ENCODE measurements around the gene PCGF6.

The PCGF6 gene

GRCh38 chr10:103327906-103328305 lies 23.0 kb downstream of the PCGF6 start:
- in situ Hi-C loops (cut with MboI; ENCODE audit: low sequenced_read_pairs) = no loop called here

DNA sequence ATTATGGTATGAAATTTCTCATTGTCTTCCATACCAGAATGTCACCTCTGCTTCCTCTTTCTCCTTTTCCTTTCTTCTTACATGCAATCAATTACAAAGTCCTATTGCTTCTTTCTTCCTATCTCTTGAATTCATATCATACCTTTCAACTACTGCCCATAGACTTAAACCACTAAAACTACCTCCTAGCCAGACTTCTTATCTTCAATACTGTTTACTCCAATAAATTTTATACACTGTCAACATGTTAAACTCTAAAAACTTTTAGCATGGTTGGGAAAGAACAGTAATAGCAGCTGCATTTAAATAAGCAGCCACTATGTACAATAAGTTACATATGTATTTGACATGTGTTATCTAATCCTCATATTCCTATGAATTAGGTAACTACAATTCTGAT lies 34.9 kb downstream of the PCGF6 start:
- in situ Hi-C loops (cut with MboI; ENCODE audit: low sequenced_read_pairs) = no loop called here

- in situ Hi-C loops (cut with MboI; ENCODE audit: low sequenced_read_pairs) = no loop called here
These were observed 40.7 kb downstream of the PCGF6 start for GRCh38 chr10:103310197-103310596.

- in situ Hi-C loops (cut with MboI; ENCODE audit: low sequenced_read_pairs) = no loop called here
These were observed 43.3 kb downstream of the PCGF6 start for GRCh38 chr10:103307594-103307993.

DNA sequence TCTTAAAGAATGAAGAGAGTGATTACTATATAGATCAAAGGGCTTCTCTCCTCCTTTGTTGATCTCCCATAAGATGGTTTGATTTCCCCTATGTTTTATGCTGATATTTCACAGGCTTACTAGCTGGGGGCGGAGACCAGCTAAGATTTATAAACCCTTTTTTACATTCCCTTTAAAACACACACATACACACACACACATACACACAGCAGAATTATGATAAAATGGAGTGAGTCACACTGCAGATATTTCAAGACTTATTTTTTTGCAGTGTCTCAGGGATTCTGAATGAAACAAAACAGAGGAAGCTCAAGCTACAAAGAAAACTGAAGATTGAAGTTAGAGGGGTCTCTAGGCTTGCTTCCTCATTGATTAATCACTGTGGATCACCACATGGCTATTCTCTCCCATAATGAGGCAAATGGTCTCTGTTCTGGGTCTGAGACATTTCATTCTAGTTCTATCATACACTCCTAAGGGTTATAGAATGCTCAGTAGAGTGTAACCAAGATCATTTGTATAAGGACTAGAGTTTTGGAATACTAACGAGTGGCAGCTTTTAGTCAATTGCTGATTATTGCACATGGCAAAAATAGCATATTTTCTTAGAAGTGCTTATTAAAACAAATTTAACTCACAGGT lies 55.4 kb downstream of the PCGF6 start:
- in situ Hi-C loops (cut with MboI; ENCODE audit: low sequenced_read_pairs) = no loop called here

DNA sequence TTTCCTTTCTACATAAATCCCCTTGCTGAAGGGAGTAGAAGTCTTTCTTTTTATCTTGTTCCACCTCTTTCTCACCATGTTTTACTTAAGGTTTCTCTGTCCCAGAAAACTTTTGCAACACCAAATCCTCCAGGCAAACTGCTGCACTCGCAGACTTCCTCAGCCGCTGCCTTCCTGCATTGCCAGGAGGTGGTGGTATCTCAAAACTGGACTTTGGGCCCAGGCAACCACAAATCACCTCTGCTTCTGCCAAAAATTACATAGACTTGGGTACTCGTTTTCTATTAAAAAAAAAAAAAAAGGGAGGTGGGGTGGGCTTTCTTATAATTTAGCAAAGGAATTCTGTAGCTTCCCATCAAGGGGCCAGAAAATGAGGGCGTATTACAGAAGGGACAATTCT lies 59.4 kb downstream of the PCGF6 start:
- in situ Hi-C loops (cut with MboI; ENCODE audit: low sequenced_read_pairs) = no loop called here

DNA sequence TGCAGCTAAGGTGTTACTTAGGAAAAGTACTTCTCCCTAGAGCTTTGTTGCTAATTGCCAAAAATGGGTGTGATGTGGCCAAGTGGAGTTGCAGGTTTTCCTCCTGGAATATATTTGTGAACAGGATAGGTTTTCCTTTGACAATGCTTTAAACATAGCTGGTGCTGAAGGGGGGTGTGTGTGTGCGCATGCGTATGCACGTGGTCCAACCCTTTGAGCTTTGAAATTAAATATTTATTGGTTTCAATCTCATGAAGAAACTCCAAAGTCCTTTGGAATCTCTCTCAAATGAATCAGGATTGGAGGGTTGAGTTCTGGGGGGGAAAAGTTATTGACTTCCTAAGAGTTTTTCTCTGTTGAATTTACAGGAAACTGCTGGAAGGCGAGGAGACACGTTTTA lies 62.9 kb downstream of the PCGF6 start:
- in situ Hi-C loops (cut with MboI; ENCODE audit: low sequenced_read_pairs) = no loop called here

DNA sequence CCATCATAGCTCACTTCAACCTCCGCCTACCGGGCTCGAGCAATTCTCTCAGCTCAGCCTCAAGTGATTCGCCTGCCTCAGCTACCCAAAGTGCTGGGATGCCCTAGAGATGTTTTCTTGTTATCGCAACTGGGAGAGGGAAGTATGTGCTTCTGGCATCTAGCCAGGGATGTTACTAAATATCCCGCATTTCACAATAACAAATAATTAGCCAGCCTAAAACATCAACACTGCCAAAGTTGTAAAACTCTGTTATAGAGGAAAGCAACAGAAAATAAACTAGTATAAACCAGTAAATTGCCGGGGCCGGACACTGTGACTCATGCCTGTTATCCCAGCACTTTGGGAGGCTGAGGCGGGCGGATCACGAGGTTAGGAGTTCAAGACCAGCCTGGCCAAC lies 66.8 kb downstream of the PCGF6 start:
- in situ Hi-C loops (cut with MboI; ENCODE audit: low sequenced_read_pairs) = no loop called here

DNA sequence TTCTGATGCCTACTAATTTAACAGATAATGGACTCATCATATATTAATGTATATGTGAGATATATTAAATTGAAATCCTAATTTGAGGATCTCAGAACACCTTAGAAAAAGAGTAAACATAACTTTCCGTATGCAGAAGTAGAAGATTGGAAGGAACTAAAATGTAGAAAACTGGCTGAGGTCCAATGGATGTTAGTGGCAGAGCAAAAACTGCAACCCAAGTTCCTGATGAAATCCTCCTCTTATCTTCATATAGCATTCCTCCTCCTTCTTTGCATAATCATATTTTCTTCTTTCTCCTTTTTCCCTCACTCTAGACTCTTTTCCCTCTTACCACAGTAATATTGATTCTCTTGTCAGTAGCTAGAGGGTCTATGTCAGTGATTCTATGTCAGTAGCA lies 68.0 kb downstream of the PCGF6 start:
- in situ Hi-C loops (cut with MboI; ENCODE audit: low sequenced_read_pairs) = no loop called here

- in situ Hi-C loops (cut with MboI; ENCODE audit: low sequenced_read_pairs) = no loop called here
These were observed 69.2 kb downstream of the PCGF6 start for GRCh38 chr10:103281753-103282152.

GRCh38 chr10:103280506-103280905 lies 70.4 kb downstream of the PCGF6 start:
- in situ Hi-C loops (cut with MboI; ENCODE audit: low sequenced_read_pairs) = no loop called here

DNA sequence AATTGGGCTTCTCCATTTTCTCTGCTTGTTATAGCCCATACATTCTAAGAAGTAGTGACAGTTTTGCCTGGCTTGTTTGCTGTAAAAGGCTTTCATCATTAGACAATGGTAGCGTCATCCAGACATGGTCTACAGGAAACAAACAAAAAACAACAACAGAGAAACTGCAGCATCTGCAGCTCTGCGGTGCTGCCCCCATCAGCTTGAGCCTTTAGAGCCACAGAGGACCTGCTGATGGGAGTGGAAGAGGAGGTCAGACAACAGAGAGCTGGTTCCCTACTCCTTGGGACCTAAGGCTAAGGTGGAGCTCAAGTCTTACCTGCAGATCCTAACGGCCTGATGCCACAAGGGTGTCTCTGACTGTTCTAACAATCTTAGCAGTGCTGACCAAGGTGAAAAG lies 70.9 kb downstream of the PCGF6 start:
- in situ Hi-C loops (cut with MboI; ENCODE audit: low sequenced_read_pairs) = no loop called here

DNA sequence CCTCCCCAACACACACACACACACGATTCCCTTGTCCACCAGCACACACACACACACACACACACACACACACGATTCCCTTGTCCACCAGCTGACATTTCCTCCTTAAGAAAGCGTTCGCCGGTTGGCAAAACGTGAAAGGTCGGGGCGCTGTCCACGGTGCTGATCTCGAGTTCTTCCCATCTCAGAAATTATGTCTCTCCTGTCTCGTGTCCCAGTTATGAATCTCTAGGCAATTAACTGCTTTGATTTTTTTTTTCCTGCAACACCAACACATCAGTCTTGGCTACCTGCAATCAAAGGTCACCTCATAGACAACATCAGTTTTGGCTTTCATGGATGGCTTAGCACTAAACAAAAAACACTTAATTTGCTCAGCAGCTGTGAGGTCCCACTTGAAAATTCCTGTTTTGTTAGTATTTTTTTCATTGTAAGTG lies 72.1 kb downstream of the PCGF6 start:
- in situ Hi-C loops (cut with MboI; ENCODE audit: low sequenced_read_pairs) = no loop called here

DNA sequence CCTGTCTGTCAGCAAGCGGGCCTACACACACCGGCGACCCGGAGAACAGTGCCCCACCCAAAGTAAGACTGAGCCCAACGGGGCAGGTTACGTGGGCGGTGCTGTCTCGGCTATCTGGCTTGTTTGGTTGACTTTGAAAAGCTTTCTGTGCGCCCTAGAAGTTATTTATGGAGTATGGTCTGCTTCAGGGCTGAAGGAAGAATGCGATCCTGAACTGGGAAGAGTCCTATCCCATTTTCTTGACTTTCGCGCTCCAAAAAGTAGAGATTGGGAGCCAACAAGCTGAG lies 72.5 kb downstream of the PCGF6 start:
- in situ Hi-C loops (cut with MboI; ENCODE audit: low sequenced_read_pairs) = no loop called here

DNA sequence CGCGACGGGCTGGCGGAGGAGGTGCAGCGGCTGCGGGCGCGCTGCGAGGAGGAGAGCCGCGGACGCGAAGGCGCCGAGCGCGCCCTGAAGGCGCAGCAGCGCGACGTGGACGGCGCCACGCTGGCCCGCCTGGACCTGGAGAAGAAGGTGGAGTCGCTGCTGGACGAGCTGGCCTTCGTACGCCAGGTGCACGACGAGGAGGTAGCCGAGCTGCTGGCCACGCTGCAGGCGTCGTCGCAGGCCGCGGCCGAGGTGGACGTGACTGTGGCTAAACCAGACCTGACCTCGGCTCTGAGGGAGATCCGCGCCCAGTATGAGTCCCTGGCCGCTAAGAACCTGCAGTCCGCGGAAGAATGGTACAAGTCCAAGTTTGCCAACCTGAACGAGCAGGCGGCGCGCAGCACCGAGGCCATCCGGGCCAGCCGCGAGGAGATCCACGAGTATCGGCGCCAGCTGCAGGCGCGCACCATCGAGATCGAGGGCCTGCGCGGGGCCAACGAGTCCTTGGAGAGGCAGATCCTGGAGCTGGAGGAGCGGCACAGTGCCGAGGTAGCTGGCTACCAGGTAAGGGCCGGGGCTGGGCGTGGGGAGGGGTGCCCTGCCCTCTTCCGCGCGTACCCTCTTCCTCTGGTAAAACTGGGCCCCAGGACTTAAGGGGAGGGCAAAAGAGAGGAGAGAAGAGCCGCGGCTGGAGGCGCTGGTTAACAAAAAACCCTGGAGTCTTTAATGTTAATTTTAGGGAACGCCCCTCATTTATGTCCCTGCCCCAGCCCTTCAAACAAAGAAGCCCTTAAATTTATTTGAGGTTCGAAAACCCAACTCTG lies 73.0 kb downstream of the PCGF6 start:
- in situ Hi-C loops (cut with MboI; ENCODE audit: low sequenced_read_pairs) = no loop called here

DNA sequence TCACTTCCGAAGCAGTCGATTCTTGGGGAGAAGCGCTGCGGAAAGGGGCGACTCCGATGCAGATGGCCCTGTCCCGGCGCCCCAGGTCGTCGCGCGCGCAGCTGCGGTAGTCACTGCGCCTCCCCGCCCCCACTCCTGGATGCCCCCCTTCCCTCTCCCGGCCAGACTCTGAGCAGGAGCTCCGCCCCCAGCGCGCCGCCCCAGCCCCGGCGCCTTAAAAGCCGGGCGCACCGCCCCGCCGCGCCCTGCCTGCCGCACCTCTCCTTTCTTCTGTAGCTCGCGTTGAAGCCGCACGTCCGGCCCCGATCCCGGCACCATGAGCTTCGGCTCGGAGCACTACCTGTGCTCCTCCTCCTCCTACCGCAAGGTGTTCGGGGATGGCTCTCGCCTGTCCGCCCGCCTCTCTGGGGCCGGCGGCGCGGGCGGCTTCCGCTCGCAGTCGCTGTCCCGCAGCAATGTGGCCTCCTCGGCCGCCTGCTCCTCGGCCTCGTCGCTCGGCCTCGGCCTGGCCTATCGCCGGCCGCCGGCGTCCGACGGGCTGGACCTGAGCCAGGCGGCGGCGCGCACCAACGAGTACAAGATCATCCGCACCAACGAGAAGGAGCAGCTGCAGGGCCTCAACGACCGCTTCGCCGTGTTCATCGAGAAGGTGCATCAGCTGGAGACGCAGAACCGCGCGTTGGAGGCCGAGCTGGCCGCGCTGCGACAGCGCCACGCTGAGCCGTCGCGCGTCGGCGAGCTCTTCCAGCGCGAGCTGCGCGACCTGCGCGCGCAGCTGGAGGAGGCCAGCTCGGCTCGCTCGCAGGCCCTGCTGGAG lies 73.8 kb downstream of the PCGF6 start, which contains the start of gene INA:
Gene INA (plus strand): TSS at position 243 of the 817 bp plus-strand sequence. CDS start 74 bp downstream, at position 317.
- in situ Hi-C loops (cut with MboI; ENCODE audit: low sequenced_read_pairs) = no loop called here

GRCh38 chr10:103276251-103276895 lies 74.6 kb downstream of the PCGF6 start:
- in situ Hi-C loops (cut with MboI; ENCODE audit: low sequenced_read_pairs) = no loop called here

GRCh38 chr10:103273041-103273441 lies 77.9 kb downstream of the PCGF6 start:
- in situ Hi-C loops (cut with MboI; ENCODE audit: low sequenced_read_pairs) = no loop called here

GRCh38 chr10:103265717-103266329 lies 85.1 kb downstream of the PCGF6 start:
- in situ Hi-C loops (cut with MboI; ENCODE audit: low sequenced_read_pairs) = no loop called here

GRCh38 chr10:103262229-103262628 lies 88.7 kb downstream of the PCGF6 start:
- in situ Hi-C loops (cut with MboI; ENCODE audit: low sequenced_read_pairs) = no loop called here

- in situ Hi-C loops (cut with MboI; ENCODE audit: low sequenced_read_pairs) = no loop called here
These were observed 91.0 kb downstream of the PCGF6 start for GRCh38 chr10:103259989-103260388.
